GM18505 (cell line): ENCODE data around the gene CA6.

Experiments used
- ATAC-seq: cut with Tn5 transposase; IDR thresholded peaks from one replicate; pipeline ENCODE4 v1.9.1; 2021; ENCODE audit not compliant: unreplicated experiment
- POLR2A ChIP-seq: IDR thresholded peaks from 4 replicates; pipeline ENCODE4 v1.6.1; 2011; ENCODE audit warnings: borderline replicate concordance; ENCODE audit not compliant: insufficient read depth, insufficient read length; ENCODE audit errors: extremely low read depth

CA6 gene

DNA sequence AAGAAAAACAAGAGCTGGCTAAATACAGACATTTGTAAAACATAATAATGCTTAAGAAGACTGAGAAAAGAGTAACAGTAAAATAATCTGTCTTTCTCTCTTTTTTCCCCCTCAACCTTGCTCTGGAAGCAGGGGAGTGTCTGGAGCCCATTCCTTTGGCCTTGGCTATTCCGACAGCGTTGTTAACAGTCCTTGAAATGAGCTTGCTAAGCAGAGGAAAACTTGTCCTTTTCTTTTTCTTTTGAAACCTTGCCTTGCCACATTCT is 6.7 kb upstream of the CA6 start:
- TF ChIP-seq POLR2A = no peak
- no peak for ATAC-seq

DNA sequence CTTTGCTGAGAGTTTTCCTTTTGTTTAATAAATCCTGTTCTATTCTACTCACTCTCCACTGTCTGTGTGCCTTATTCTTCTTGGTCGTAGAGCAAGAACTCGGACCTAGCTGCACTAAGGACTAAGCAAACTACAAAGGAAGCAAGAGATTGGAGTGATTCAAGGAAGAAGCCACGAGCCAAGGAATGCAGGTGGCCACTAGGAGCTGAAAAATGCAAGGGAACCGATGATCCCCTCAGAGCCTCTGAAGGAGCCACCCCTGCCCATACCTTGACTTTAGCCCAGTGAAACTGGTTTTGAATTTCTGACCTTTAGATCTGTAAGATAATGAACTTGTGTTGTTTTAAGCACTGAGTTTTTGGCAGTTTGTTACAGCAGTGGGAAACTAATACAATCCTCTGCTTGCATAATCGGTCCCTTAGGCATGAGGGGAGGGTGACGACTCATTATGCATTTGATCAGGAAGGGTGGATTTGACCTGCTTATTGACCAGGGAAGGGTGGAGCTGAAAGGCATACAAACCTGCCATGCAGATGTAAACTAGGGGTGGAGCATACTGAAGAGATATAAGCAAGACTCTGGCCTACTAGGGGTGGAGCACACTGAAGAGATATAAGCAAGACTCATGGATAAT is 6.2 kb upstream of the CA6 start:
- no peak for ATAC-seq
- no peak for TF ChIP-seq POLR2A

DNA sequence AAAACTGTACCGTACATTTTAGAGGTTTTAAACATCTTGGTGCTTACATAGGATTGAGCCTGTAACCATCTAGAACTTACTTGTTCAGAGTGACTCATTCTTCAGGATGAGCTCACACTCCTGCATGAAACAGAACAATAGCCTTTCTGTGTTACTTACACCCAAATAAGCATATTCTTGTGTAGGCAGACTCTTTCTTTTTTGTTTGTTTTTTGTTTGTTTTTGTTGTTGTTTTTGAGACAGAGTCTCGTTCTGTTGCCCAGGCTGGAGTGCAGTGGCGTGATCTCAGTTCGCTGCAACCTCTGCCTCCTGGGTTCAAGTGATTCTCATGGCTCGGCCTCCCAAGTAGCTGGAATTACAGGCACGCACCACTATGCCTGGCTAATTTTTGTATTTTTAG is 3.8 kb upstream of the CA6 start:
- no peak for ATAC-seq
- TF ChIP-seq POLR2A = no peak

DNA sequence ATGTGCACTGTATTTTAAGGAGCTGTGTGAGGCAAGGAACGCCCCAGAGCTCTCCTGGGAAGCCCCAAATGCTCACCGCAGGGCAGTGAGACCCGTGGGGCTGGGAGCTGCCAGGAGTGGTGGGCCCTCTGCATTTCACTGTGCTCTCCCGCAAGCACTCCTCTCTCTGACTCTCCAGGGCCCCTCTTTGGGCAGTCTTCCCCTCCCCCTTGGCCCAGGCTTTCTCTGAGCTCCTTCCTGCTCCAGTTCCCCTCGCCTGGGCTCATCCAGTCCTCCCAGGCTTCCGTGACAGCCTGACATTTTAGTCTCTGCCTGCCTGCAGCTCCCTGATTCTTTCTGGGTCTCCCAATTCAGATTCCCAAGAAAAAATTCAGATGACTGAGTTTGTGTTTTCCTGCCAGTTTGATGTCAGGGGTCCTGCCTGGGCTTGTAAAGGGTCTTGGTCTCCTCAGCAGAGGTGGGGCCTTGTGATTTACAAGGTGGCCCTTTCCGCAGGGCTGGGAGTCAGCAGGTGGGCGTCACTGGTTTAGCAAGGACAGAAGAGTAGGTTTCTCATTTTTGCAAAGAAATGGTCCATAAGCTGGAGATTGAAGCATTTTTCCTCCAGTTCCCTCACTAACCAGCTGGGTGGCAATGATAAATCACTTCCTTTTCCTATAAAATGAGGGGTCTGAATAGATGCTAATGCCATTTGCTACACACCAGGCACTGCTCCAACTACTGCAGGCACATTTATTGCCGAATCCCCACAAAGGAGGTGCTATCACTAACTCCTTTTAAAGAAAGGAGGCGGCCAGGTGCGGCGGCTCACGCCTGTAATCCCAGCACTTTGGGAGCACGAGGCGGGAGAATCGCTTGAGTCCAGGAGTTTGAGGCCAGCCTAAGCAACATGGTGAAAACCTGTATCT is 1.9 kb upstream of the CA6 start:
- ATAC-seq = no peak
- no peak for TF ChIP-seq POLR2A

DNA sequence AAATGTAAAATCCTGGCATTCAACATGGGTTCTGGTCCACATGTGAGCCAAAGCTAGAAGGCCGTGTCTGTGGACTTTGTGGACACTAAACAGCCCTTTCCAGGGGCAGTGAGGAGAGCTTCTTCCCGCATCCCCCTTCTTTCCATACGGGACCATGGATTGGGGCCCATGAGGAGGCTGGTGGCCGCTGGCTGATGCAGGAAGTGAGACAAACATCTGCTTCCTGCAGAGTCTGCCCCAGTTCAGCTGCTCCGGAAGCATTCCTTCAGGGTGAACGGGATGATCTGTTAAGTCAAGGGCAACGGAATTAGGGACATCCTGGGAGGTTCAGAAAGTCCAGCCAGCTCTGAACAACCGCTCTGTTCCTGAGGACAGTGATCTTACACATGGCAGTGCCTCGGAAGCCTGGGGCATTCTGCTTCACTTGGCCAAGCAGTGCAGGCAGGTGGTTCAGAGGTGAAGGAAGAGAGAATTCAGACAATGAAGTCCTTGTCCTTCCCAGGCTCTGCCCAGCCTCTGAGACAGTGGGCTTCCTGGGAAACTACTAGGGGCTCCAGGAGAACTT is 1.5 kb downstream of the CA6 start:
- ATAC-seq = no peak
- no peak for TF ChIP-seq POLR2A

DNA sequence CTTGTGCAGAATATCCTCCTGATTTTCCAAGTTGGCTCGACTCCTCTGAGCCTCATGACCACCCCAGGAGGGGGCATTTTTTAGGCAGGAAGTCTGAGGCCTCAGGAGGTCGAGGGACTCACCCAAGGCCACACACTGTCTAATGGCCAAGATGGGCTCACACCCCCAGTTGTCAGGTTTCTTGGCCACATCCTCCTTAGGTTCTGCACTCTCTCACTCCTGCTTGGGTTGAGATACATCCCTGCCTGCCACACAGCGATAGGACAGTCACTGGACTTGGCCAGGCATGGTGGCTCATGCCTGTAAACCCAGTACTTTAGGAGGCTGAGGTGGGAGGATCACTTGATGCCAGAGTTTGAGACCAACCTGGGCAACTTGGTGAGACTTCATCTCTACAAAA is 4.6 kb downstream of the CA6 start:
- ATAC-seq = no peak
- no peak for TF ChIP-seq POLR2A

DNA sequence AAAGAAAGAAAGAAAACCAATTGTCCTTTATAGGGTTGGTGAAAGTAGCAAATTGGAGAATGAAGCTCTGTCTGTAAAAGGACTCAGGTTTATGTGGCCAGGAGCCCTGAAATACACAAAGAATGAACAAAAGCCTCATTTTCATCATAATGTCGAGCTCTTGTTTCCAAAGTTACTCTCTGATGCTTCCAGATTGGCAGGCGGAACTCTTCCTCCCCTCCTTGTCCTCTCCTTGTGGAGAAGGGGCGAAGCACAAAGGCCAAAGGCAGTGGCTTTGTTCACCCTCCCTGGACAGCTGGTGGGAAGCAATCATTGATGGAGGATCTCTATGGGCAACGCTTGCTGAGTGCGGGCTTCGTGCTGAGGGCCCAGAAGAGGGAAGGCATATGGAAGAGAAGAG is 5.6 kb downstream of the CA6 start:
- ATAC-seq = no peak
- TF ChIP-seq POLR2A = no peak

DNA sequence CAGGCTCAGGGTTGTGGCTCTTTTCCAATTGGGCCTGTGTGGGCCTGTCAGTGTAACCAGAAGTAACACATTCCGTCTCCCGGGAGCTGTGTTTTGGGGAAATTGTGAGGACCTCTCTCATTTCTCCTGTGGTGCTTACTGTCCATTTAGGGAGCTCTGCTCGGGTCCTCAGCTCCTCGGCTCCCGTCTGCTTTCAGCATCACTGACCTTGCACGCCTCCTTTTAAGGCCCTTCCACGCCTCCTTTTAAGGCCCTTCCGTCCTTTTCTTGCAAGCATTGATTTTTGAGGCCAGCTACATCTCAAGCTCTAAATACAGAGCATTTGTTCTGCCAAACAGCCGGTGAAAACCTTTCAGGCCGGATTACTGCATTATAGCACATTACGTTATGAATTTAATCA is 9.7 kb downstream of the CA6 start:
- no peak for ATAC-seq
- no peak for TF ChIP-seq POLR2A

DNA sequence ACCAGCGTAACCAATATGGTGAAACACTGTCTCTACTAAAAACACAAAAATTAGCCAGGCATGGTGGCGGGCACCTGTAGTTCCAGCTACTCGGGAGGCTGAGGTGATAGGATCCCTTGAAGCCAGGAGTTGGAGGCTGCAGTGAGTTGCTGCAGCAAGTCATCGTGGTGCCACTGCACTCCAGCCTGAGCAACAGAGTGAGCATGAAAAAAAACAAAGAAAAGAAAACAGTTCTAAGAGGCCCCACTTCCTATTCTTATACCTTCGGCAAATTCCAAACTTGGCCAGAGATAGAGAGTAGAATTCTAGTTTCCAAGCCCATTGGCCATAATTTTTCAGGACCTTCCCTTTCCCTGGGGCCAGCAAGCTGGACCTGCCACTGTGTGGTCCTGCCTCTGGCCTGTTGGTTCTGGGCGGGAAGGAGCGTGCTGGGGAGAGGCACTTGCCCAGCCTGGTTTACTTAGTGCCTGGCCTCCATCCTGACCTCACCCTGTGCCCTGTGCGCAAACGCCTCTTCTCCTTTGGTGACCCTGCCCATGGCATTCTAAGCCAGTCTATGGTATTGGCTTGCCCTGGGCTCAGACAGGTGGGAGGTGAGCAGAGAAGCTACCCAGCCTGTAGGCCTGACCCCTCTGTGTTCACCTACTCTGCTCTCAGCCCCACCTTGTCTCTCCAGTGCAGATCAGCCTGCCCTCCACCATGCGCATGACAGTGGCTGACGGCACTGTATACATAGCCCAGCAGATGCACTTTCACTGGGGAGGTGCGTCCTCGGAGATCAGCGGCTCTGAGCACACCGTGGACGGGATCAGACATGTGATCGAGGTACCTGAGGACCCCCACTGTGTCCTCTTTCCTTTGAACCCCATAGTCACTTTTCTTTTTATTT is 11.0 kb downstream of the CA6 start:
- ATAC-seq = no peak
- TF ChIP-seq POLR2A = no peak

DNA sequence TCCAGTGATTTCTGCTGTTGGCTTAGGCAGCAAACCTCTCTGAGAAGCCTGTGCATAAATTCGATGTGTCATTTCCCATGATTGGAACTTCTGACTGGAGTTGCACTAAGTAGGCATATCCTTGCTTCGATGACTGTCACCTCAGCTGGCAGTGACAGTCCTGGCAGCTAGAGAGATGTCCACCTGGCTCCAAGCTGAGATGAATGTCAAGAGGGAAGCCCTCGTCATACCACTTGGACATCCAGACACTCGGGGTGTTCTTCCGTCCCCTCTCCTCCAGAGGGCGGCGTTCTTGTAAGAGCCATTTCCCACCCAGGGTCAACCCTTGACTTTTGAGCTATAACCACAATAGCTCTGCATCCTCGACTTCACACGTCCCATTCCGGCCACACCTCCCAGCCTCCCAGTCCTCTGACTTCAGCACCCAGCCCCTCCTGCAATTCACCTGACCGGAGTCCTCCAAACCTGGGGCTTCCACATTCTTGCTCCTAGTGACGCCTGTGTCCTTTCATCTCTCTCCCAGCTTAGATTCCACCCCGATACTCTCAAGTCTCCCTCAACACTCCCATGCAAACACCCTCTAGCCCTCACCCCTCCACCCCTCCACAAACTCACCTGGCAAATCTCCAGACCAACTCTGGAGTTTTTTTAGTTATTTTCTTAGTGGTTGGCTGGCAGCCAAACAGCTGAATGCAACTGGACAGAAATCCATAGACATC is 17.3 kb downstream of the CA6 start:
- ATAC-seq = no peak
- TF ChIP-seq POLR2A = no peak

DNA sequence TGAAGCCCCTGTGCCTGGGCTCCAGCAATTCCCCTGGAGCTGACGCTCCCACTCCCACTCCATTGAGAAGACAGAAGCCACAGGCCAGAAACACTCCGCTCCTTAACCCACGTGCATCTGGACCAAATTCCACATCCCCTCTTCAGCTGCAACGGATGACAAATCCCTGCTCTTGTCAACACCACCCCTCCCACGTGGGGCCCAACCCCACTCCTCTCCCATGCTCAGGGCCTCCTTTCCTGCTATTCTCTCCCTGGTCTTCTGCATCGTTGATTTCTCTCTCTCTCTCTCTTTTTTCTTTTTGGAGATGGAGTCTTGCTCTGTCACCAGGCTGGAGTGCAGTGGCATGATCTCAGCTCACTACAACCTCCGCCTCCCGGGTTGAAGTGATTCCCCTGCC is 18.3 kb downstream of the CA6 start:
- no peak for ATAC-seq
- no peak for TF ChIP-seq POLR2A

DNA sequence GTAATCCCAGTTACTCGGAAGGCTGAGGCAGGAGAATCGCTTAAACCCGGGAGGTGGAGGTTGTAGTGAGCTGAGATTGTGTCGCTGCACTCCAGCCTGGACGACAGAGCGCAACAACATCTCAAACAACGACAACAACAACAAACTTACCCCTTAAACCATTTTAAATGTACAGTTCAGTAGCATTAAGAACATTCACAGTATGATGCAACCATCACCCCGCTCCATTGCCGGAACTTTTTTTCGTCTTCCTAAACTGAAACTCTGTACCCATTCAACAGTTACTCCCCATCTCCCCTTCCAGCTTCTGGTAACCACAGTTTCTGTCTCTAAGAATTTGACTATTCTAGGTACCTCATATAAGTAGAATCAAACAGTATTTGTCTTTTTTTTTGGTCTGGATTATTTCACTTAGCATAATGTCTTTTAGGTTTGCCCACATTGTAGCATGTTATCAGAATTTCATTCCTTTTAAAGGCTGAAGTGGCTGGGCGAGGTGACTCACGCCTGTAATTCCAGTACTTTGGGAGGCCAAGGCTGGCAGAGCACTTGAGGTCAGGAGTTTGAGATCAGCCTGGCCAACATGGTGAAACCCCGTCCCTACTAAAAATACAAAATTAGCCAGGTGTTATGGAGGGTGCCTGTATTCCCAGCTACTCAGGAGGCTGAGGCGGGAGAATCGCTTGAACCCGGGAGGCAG is 19.6 kb downstream of the CA6 start:
- ATAC-seq = no peak

More for the DNA sequence above, 19.6 kb downstream of the CA6 start:
- TF ChIP-seq POLR2A = no peak
